Ovary (tissue), 9 donors: ENCODE results near the gene VAV2. TPM values are rescaled to one million over a fixed set of nuclear protein-coding genes. Genes with fewer than 3 reads are reported as not detected.

ENCODE experiments used
- DNase-seq, 5 donors: peaks; one replicate each; pipeline ENCODE4 v3.0.0-alpha.2; 2019 to 2020
- H3K27ac ChIP-seq, 2 donors: fragments of 200-600 bp; one replicate each; pipeline versions ENCODE4 v1.5.1 to v1.8.0; 2019 to 2022
- H3K27me3 ChIP-seq: fragments of 200-600 bp; one replicate; pipeline ENCODE4 v1.8.0; 2022
- H3K36me3 ChIP-seq: fragments of 200-600 bp; sonication (generic); one replicate; pipeline ENCODE4 v1.5.1; 2019
- H3K4me1 ChIP-seq: one replicate; pipeline ENCODE4 v1.8.1; 2013; ENCODE audit warnings: mild to moderate bottlenecking, moderate library complexity; ENCODE audit not compliant: insufficient read depth
- H3K4me3 ChIP-seq: fragments of 200-600 bp; sonication (generic); one replicate; pipeline ENCODE4 v1.5.1; 2017
- H3K9me3 ChIP-seq, 2 donors: fragments of 200-600 bp in 1 of 2; sonication (generic) in 1 of 2; one replicate each; pipeline versions ENCODE4 v1.5.1 to v1.8.1; 2013 to 2019; ENCODE audit warnings: mild to moderate bottlenecking in 1 of 2, moderate library complexity in 1 of 2
- CTCF ChIP-seq, 3 donors: fragments of 450-650 bp in 2 of 3; fragments of 200-600 bp in 1 of 3; IDR thresholded peaks; one replicate each; pipeline versions ENCODE4 v1.5.1 to v1.8.0; 2016 to 2022; ENCODE audit warnings: antibody characterized with exemption in 3 of 3, mild to moderate bottlenecking in 1 of 3
- EP300 ChIP-seq: sonication (generic); formaldehyde crosslinking; IDR thresholded peaks from one replicate; pipeline ENCODE4 v1.6.1; 2017; ENCODE audit warnings: antibody characterized with exemption
- POLR2A ChIP-seq: fragments of 450-650 bp; IDR thresholded peaks from one replicate; pipeline ENCODE4 v1.6.1; 2017; ENCODE audit warnings: antibody characterized with exemption, mild to moderate bottlenecking, moderate library complexity
- WGBS, 3 donors: extraction: QIAGEN DNeasy Blood & Tissue Kit in 1 of 3; methylation state at CpG; one replicate each; pipeline versions ENCODE4 v1.1.5 to v1.1.7; 2013 to 2017; 5-methylcytosine and 5-hydroxymethylcytosine counted together
- intact Hi-C, 4 donors: fragments of 100-400 bp; cut with DNase I; formaldehyde crosslinking; loops; one replicate each; pipeline versions ENCODE4 v1.11.0 to v1.15.1; 2022 to 2023
- polyA plus RNA-seq, 2 donors: library from polyadenylated mRNA; stranded (reverse); fragments of 200-250 nt in 1 of 2; fragments of 350-450 nt in 1 of 2; fragmentation: Illumina TruSeq in 1 of 2; extraction: RNeasy Lipid Tissue Mini Kit (QIAGEN cat#74804) in 1 of 2; gene quantifications; one replicate each; pipeline ENCODE4 v1.2.3, GENCODE V29; 2013 to 2014
- total RNA-seq, 7 donors: library from RNA; depleted of rRNA in 2 of 7; stranded (reverse); fragments of >200 nt in 2 of 7; fragmentation: NEBNext Ultra II Directional in 3 of 7; extraction: Animal tissue kit (Norgen Biotek cat#: 25700) in 3 of 7; gene quantifications; one replicate each; pipeline versions ENCODE4 v1.1.0 to v1.2.4, GENCODE V29; 2016 to 2023
- donor health status: DM: no; HTN: no; CAD: no; lungs with moderate emphysema.
- donor health status: DM: no; HTN: no; CAD: no.
- donor health status: Bipolar disorder and iron deficiency.
- donor health status: DM: yes; HTN: yes; CAD: no.
- donor health status: DM: no; HTN: no; CAD: no.
- donor health status: DM: yes; HTN: yes; CAD: no.

VAV2 gene
- total and polyA plus RNA-seq, 9 donors = 3.7 to 14.1 (median 7.8) TPM

- no peak for TF ChIP-seq POLR2A
- no peak for TF ChIP-seq EP300
- no peak for TF ChIP-seq CTCF (IDR thresholded peaks at IDR 0.05)
- H3K27ac ChIP-seq = no peak overlapping the region
- intact Hi-C loops = no loop called here
- H3K36me3 ChIP-seq = no peaks in the 10 kb centered on the region
- 74% methylated on average over 27 of the region's 27 CpGs for WGBS, 3 donors
- DNase-seq = no peak
- H3K4me3 ChIP-seq = no peak overlapping the region
- no peaks in the 10 kb centered on the region for H3K27me3 ChIP-seq
- peaks cover 2% of the 10 kb centered on the region for H3K4me1 ChIP-seq
- H3K9me3 ChIP-seq = no peaks in the 10 kb centered on the region
Observed at GRCh38 chr9:133913571-133914369, 78.4 kb downstream of the VAV2 start.

- H3K36me3 ChIP-seq = no peaks in the 10 kb centered on the region
- no peaks in the 10 kb centered on the region for H3K27me3 ChIP-seq
- DNase-seq = peak in 2 of 5 donors; percentile 21 to 50
- no peak overlapping the region for H3K4me3 ChIP-seq
- intact Hi-C loops = no loop called here
- no peak overlapping the region for H3K27ac ChIP-seq
- WGBS, 3 donors = 34 to 43% (median 35%) methylated on average over 25 to 26 of the region's 26 CpGs
- peaks cover 2% of the 10 kb centered on the region for H3K4me1 ChIP-seq
- TF ChIP-seq EP300 (no peak), POLR2A (no peak), CTCF (IDR thresholded peaks at IDR 0.05) (no peak)
- no peaks in the 10 kb centered on the region for H3K9me3 ChIP-seq
Observed at GRCh38 chr9:133910855-133911514, 81.1 kb downstream of the VAV2 start.

DNA sequence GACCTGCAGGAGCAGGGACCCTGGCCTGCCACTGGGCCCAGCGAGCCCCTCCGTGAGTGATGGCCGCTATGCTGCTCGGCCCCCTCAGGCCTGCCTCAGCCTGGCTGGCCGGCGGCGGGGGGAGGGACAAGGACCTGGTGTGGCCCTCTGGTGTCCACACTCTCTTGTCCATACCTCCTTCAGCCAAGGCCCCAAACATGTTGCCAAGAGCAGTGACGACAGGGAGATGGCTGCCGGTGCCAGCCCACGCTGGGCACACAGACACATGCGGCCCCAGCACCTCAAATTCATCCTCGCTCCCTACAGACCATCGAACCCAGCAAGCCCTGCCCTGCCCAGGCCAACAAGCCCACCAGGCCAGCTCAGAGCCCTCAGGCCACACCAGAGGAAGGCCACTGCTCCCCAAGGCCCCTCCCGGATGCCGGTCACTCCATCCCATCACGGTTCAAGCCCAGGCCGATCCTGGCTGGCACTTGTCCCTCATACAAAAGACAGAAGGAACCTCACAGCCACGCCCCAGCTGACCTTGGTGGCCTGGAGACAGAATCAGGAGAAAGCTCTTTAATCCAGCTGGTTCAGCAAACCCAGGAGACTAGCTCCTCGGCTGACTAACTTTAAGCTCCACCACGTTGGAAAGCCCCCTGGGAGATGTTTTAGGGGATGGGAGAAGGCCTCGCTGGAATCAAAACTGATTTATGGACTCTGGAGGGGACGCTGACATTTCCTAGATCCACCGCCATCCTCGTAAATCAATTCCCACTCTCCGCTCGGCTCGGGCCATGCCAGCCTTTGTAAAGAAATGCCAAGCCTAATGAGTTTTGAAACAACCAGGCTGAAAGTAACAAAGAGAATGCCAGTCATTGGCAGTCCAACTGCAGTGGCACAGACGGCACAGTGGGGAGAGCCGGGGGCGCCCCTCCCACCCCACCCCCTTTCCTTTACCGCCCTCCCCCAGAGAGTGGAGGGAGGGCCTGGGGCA, 84.9 kb downstream of the VAV2 start:
- DNase-seq = no peak
- Histone ChIP-seq H3K9me3 (no peaks in the 10 kb centered on the region), H3K4me1 (peaks cover 2% of the 10 kb centered on the region), H3K27me3 (no peaks in the 10 kb centered on the region), H3K36me3 (no peaks in the 10 kb centered on the region), H3K4me3 (no peak overlapping the region), H3K27ac (no peak overlapping the region)
- intact Hi-C loops = no loop called here
- no peak for TF ChIP-seq CTCF (IDR thresholded peaks at IDR 0.05)
- no peak for TF ChIP-seq POLR2A
- TF ChIP-seq EP300 = no peak
- WGBS, 3 donors = 83 to 90% (median 90%) methylated on average over 31 of the region's 31 CpGs

- DNase-seq = no peak
- Histone ChIP-seq H3K36me3 (no peaks in the 10 kb centered on the region), H3K4me3 (no peak overlapping the region), H3K27me3 (no peaks in the 10 kb centered on the region), H3K9me3 (no peaks in the 10 kb centered on the region), H3K27ac (no peak overlapping the region), H3K4me1 (peaks cover 2% of the 10 kb centered on the region)
- TF ChIP-seq EP300 = no peak
- no peak for TF ChIP-seq POLR2A
- no peak for TF ChIP-seq CTCF (IDR thresholded peaks at IDR 0.05)
- intact Hi-C loops = no loop called here
- WGBS, 3 donors = 71 to 89% (median 80%) methylated on average over 11 to 13 of the region's 13 CpGs
Observed at GRCh38 chr9:133906218-133906617, 85.9 kb downstream of the VAV2 start.
